SK-N-SH treated with all-trans-retinoic acid at 6 μM for 48 hours (cell line): ENCODE results near the gene GSAP.
"Not testable (repeated sequence)": the region's sequence is repeated elsewhere in the genome, so short reads cannot be mapped to it uniquely, and the experiment has no call there.

ENCODE experiments used
- ATAC-seq: fragments of 200-7000 bp; cut with Tn5 transposase; 3 replicates; pipeline ENCODE4 v1.9.1; 2020; ENCODE audit warnings: mild to moderate bottlenecking, moderate library complexity
- ARNTL ChIP-seq: fragments of 450-650 bp; formaldehyde crosslinking; IDR thresholded peaks from 2 replicates; pipeline ENCODE4 v1.5.0; 2020; ENCODE audit warnings: low read depth, mild to moderate bottlenecking, moderate library complexity, borderline replicate concordance
- BACH2 ChIP-seq: fragments of 250-450 bp; sonication (Bioruptor Pico); IDR thresholded peaks from 2 replicates; pipeline ENCODE4 v1.9.0; 2021; ENCODE audit warnings: mild to moderate bottlenecking, borderline replicate concordance
- CSDC2 ChIP-seq: fragments of 250-450 bp; sonication (Bioruptor Pico); IDR thresholded peaks from 2 replicates; pipeline ENCODE4 v1.5.0; 2020; ENCODE audit warnings: mild to moderate bottlenecking, moderate library complexity
- ESRRG ChIP-seq: fragments of 250-450 bp; sonication (Bioruptor Pico); IDR thresholded peaks from 2 replicates; pipeline ENCODE4 v1.6.1; 2021; ENCODE audit warnings: mild to moderate bottlenecking
- GLIS3 ChIP-seq: fragments of 250-450 bp; sonication (Bioruptor Pico); IDR thresholded peaks from 2 replicates; pipeline ENCODE4 v1.5.0; 2020; ENCODE audit warnings: mild to moderate bottlenecking, moderate library complexity
- OSR1 ChIP-seq: fragments of 250-450 bp; sonication (Bioruptor Pico); IDR thresholded peaks from 2 replicates; pipeline ENCODE4 v1.8.0; 2022; ENCODE audit warnings: moderate library complexity, mild to moderate bottlenecking, inconsistent platforms
- PPARA ChIP-seq: fragments of 250-450 bp; sonication (Bioruptor Pico); IDR thresholded peaks from 2 replicates; pipeline ENCODE4 v1.5.0; 2020; ENCODE audit warnings: mild to moderate bottlenecking, borderline replicate concordance
- RARB ChIP-seq: fragments of 250-450 bp; sonication (Bioruptor Pico); IDR thresholded peaks from 2 replicates; pipeline ENCODE4 v1.8.0; 2021; ENCODE audit warnings: mild to moderate bottlenecking, moderate library complexity
- SNAI2 ChIP-seq: fragments of 250-450 bp; sonication (Bioruptor Pico); IDR thresholded peaks from 2 replicates; pipeline ENCODE4 v1.5.0; 2020; ENCODE audit warnings: mild to moderate bottlenecking, moderate library complexity
- TCF4 ChIP-seq: fragments of 250-450 bp; sonication (Bioruptor Pico); IDR thresholded peaks from 2 replicates; pipeline ENCODE4 v1.8.0; 2021; ENCODE audit warnings: mild to moderate bottlenecking, moderate library complexity, borderline replicate concordance
- TOX ChIP-seq: fragments of 250-450 bp; sonication (Bioruptor Pico); IDR thresholded peaks from 2 replicates; pipeline ENCODE4 v1.8.0; 2021; ENCODE audit warnings: mild to moderate bottlenecking, moderate library complexity, borderline replicate concordance
- ZFP30 ChIP-seq: fragments of 450-650 bp; formaldehyde crosslinking; IDR thresholded peaks from 2 replicates; pipeline ENCODE4 v1.5.0; 2022; ENCODE audit warnings: mild to moderate bottlenecking, moderate library complexity
- ZNF565 ChIP-seq: fragments of 450-650 bp; formaldehyde crosslinking; conservative IDR thresholded peaks from 2 replicates; pipeline ENCODE4 v1.5.0; 2020; ENCODE audit warnings: low read depth, mild to moderate bottlenecking, moderate library complexity
- ZNF70 ChIP-seq: fragments of 450-650 bp; formaldehyde crosslinking; IDR thresholded peaks from 2 replicates; pipeline ENCODE4 v1.5.0; 2020; ENCODE audit warnings: mild to moderate bottlenecking, moderate library complexity
- ZNF8 ChIP-seq: fragments of 450-650 bp; formaldehyde crosslinking; IDR thresholded peaks from 2 replicates; pipeline ENCODE4 v1.5.0; 2020; ENCODE audit warnings: mild to moderate bottlenecking, moderate library complexity
- TF ChIP-seq, protein P1 (sequence below): fragments of 250-450 bp; sonication (Bioruptor Pico); IDR thresholded peaks from 2 replicates; pipeline ENCODE4 v1.8.0; 2020; ENCODE audit warnings: mild to moderate bottlenecking, moderate library complexity, borderline replicate concordance
- TF ChIP-seq, protein P2 (sequence below): fragments of 250-450 bp; sonication (Bioruptor Pico); IDR thresholded peaks from 2 replicates; pipeline ENCODE4 v1.5.0; 2020; ENCODE audit warnings: mild to moderate bottlenecking, moderate library complexity
- TF ChIP-seq, protein P3 (sequence below): fragments of 250-450 bp; sonication (Bioruptor Pico); IDR thresholded peaks from 2 replicates; pipeline ENCODE4 v1.5.1; 2021; ENCODE audit warnings: mild to moderate bottlenecking, moderate library complexity
- TF ChIP-seq, protein P4 (sequence below): fragments of 250-450 bp; sonication (Bioruptor Pico); IDR thresholded peaks from 2 replicates; pipeline ENCODE4 v1.5.1; 2020; ENCODE audit warnings: low read depth, mild to moderate bottlenecking, moderate library complexity

Gene GSAP

DNA sequence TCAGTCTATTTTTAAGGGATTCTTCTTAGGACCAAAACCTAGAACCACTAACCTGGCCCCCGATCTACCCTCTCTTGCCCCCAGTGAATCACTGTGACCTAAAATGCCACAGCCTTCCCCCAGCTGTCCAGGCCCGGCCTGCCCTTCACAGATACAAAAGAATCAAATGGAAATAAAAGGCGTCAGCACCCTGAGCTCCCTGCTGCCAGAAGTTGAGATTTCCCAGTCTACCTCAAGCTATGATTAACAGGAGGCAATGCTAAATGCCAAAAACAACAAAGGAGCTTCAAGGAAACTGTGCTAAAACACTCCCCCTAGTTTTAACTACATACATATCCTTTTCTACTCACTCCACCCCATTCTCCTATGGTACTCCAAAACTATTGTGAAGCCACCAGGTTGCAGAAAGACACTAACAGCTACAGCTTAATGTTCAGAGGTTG is 67.8 kb downstream of the GSAP start (continued):
- TF ChIP-seq TCF4 (CRISPR knock-in tag) (peak; percentile 95), ESRRG (no peak), PPARA (CRISPR knock-in tag) (no peak)
- TF ChIP-seq, protein P1, sequence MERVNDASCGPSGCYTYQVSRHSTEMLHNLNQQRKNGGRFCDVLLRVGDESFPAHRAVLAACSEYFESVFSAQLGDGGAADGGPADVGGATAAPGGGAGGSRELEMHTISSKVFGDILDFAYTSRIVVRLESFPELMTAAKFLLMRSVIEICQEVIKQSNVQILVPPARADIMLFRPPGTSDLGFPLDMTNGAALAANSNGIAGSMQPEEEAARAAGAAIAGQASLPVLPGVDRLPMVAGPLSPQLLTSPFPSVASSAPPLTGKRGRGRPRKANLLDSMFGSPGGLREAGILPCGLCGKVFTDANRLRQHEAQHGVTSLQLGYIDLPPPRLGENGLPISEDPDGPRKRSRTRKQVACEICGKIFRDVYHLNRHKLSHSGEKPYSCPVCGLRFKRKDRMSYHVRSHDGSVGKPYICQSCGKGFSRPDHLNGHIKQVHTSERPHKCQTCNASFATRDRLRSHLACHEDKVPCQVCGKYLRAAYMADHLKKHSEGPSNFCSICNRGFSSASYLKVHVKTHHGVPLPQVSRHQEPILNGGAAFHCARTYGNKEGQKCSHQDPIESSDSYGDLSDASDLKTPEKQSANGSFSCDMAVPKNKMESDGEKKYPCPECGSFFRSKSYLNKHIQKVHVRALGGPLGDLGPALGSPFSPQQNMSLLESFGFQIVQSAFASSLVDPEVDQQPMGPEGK, result peak; percentile 92; the same call in 1 of the 2 replicates

DNA sequence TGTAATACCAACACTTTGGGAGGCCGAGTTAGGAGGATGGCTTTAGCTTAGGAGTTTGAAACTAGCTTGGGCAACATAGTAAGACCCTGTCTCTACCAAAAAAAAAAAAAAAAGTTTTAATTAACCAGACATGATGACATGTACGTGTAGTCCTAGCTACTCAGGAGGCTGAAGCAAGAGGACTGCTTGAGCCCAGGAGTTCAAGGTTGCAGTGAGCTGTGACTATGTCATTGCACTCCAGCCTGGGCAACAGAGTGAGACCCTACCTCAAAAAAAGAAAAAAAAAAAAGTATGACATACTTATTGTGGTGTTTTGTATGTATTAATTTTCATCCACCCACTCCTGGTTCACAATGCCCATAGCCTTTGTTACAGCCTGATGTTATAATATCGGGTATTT is 69.7 kb downstream of the GSAP start:
- ATAC-seq, result no peak
- TF ChIP-seq, protein P2, sequence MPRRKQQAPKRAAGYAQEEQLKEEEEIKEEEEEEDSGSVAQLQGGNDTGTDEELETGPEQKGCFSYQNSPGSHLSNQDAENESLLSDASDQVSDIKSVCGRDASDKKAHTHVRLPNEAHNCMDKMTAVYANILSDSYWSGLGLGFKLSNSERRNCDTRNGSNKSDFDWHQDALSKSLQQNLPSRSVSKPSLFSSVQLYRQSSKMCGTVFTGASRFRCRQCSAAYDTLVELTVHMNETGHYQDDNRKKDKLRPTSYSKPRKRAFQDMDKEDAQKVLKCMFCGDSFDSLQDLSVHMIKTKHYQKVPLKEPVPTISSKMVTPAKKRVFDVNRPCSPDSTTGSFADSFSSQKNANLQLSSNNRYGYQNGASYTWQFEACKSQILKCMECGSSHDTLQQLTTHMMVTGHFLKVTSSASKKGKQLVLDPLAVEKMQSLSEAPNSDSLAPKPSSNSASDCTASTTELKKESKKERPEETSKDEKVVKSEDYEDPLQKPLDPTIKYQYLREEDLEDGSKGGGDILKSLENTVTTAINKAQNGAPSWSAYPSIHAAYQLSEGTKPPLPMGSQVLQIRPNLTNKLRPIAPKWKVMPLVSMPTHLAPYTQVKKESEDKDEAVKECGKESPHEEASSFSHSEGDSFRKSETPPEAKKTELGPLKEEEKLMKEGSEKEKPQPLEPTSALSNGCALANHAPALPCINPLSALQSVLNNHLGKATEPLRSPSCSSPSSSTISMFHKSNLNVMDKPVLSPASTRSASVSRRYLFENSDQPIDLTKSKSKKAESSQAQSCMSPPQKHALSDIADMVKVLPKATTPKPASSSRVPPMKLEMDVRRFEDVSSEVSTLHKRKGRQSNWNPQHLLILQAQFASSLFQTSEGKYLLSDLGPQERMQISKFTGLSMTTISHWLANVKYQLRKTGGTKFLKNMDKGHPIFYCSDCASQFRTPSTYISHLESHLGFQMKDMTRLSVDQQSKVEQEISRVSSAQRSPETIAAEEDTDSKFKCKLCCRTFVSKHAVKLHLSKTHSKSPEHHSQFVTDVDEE (CRISPR knock-in tag), result no peak

DNA sequence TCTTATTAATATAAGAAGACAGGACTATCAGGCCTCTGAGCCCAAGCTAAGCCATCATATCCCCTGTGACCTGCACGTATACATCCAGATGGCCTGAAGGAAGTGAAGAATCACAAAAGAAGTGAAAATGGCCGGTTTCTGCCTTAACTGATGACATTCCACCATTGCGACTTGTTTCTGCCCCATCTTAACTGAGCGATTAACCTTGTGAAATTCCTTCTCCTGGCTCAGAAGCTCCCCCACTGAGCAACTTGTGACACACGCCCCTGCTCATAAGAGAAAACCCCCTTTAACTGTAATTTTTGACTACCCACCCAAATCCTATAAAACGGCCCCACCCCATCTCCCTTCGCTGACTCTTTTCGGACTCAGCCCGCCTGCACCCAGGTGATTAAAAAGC is 70.7 kb downstream of the GSAP start:
- not testable (repeated sequence) for ATAC-seq

DNA sequence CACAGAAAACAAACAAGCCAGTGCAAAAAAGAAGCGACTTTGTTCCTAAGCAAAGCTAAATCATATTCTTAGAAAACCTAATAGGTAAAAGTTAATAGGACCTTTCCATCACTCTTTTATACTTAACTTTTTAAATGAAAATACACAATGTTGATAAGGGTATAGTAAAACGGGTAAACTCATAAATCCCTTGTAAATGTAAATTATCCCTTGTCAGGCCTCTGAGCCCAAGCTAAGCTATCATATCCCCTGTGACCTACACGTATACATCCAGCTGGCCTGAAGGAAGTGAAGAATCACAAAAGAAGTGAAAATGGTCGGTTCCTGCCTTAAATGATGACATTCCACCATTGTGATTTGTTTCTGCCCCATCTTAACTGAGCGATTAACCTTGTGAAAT is 76.4 kb downstream of the GSAP start:
- TF ChIP-seq, protein P3, sequence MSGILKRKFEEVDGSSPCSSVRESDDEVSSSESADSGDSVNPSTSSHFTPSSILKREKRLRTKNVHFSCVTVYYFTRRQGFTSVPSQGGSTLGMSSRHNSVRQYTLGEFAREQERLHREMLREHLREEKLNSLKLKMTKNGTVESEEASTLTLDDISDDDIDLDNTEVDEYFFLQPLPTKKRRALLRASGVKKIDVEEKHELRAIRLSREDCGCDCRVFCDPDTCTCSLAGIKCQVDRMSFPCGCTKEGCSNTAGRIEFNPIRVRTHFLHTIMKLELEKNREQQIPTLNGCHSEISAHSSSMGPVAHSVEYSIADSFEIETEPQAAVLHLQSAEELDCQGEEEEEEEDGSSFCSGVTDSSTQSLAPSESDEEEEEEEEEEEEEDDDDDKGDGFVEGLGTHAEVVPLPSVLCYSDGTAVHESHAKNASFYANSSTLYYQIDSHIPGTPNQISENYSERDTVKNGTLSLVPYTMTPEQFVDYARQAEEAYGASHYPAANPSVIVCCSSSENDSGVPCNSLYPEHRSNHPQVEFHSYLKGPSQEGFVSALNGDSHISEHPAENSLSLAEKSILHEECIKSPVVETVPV (CRISPR knock-in tag), result no peak
- TF ChIP-seq OSR1 (CRISPR knock-in tag) (no peak), TCF4 (CRISPR knock-in tag) (no peak), SNAI2 (CRISPR knock-in tag) (no peak), GLIS3 (CRISPR knock-in tag) (no peak), CSDC2 (no peak), TOX (CRISPR knock-in tag) (no peak), ARNTL (CRISPR knock-in tag) (no peak), RARB (CRISPR knock-in tag) (no peak), ZNF8 (no peak), PPARA (CRISPR knock-in tag) (no peak), BACH2 (CRISPR knock-in tag) (no peak), ZNF565 (no peak), ESRRG (no peak), ZFP30 (CRISPR knock-in tag) (no peak), ZNF70 (CRISPR knock-in tag) (no peak)
- TF ChIP-seq, protein P4, sequence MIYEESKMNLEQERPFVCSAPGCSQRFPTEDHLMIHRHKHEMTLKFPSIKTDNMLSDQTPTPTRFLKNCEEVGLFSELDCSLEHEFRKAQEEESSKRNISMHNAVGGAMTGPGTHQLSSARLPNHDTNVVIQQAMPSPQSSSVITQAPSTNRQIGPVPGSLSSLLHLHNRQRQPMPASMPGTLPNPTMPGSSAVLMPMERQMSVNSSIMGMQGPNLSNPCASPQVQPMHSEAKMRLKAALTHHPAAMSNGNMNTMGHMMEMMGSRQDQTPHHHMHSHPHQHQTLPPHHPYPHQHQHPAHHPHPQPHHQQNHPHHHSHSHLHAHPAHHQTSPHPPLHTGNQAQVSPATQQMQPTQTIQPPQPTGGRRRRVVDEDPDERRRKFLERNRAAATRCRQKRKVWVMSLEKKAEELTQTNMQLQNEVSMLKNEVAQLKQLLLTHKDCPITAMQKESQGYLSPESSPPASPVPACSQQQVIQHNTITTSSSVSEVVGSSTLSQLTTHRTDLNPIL (CRISPR knock-in tag), result no peak
- TF ChIP-seq, protein P1, result no peak
- TF ChIP-seq, protein P2 (CRISPR knock-in tag), result no peak
- ATAC-seq, result no peak
